NCI-H510A treated with DMSO at 0.1 percent for 48 hours (cell line): ENCODE measurements around the gene CSTF2T.
"Not testable (repeated sequence)": the region's sequence is repeated elsewhere in the genome, so short reads cannot be mapped to it uniquely, and the experiment has no call there.

ENCODE experiments used
- DNase-seq: peaks from one replicate; lab custom pipeline; 2025; lab: John Stamatoyannopoulos, UW

CSTF2T gene

DNA sequence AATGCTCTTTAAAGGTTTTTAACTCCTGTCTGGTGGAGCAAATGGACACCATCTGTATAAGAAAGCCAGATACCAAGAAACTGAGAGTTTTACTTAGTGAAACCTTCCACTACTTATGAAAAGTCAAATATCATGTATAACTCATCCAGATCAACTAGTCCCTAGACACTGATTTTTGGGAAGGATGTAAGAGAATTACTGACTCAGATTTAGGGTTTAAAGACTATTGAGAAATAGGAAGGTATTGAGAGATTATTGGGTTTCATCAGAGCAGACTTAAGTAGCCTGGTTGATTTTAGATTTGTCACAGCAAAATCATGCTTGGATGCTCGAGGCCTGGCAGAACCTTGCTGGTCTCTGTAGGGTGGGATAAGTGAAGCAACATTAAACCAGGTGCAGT is 3.1 kb downstream of the CSTF2T start:
- no peak for DNase-seq

DNA sequence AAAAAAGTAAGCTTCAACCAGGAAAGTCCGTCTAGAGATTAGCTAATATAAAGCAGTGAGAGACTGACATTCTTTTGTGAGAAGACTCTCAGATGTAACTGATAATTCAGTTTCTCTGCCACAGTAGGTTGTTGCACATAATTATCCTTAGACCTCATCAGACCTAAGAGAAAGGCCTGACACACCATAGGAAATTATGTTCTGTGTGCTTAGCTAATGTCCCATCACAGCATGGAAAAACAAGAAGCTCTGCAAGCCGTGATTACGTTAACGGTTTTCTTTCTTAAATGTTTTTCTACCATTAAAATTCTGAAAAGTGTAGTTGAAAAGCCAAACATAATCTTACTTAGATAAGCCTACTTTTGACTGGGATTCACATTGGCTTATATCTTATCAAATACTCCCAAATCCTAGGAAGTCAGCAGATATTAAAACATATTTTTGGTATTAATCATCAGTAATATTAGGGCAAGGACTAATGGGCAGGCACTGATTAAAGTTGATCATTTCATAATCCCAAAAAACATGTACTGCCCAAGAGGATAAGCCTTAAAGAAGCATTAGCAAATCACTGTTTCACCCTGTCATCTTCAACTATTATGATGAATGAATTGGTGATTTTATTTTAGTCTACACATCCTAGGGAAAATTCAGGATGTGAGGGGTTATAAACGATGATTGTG is 5.2 kb downstream of the CSTF2T start:
- no peak for DNase-seq

DNA sequence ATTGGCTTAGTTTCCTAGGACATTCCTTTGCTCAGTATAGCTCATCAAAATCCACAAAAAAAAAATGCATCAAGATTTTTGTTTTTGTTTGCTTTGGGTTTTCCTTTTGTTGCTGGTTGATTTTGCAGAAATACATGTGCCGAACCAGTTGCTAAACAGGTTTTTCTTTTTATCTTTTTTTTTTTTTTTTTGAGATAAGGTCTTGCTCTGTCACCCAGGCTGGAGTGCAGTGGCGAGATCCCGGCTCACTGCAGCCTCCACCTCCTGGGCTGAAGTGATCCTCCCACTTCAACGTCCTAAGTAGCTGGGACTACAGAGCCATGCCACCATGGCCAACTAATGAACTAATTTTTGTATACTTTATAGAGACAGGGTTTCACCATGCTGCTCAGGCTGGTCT is 8.3 kb downstream of the CSTF2T start:
- DNase-seq, result no peak

DNA sequence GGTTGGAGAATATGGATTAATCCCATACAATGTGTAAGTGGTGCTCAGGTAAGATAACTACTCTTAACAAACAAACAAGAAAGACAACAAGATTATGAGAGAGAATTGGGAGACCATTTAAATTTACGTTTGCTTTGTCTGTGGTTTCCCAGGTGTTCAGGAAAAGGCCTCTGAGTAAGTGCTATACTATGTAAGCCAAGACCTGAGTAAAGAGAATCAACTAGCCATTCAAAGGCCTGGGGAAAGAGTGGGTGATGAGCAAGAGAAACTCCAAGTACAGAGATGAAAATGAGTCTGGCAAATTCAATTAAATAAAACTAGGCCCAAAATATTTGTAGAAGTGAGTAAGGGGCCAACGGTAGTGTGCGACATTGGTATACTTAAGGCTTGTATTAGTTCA is 9.9 kb downstream of the CSTF2T start:
- no peak for DNase-seq

DNA sequence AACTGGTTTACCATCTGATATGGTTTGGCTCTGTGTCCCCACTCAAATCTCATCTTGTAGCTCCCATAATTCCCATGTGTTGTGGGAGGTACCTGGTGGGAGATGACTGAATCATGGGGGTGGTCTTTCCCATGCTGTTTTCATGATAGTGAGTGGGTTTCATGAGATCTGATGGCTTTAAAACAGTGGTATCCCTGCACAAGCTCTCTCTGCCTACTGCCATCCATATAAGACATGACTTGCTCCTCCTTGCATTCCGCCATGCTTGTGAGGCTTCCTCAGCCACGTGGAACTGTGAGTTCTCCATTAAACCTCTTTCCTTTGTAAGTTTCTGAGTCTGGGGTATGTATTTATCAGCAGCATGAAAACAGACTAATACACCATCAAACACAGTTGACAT is 10.6 kb downstream of the CSTF2T start:
- not testable (repeated sequence) for DNase-seq

DNA sequence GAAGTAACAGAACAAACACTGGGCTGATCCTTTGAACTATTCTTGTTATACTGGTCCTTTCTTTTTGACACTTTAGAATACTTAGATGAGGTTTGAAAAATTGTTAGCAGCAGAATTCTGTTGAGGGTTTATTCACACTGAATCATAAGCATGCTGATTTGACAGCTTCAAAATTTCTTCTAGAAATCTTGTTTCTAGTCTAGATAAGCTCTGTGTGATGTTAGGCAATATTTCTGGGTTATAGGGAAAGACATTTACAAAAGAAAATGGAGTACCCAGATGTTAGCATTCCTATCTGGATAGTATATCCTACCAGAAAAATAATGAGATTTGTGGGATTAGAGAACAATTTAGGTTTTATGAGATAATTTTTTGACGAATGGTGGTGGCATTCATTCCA is 12.1 kb downstream of the CSTF2T start:
- no peak for DNase-seq

DNA sequence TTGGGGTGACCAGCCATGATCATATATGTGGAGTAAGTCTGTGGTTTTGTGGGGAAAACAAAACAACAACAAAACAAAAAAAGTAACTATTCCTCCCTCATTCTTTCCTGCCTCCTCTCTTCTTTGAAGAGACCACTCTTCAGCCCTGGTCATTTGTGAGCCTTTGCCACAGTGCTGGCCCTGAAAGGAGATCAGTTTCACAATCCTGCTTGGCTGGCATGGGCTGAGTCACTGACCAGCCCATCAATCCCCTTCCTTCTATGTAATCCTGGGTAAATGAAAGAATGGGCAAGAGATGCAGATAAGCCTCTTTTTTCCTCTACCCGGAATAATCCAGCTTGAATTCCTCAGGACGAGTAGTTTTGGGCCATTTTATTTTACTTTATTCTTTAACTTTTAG is 13.6 kb downstream of the CSTF2T start:
- no peak for DNase-seq

DNA sequence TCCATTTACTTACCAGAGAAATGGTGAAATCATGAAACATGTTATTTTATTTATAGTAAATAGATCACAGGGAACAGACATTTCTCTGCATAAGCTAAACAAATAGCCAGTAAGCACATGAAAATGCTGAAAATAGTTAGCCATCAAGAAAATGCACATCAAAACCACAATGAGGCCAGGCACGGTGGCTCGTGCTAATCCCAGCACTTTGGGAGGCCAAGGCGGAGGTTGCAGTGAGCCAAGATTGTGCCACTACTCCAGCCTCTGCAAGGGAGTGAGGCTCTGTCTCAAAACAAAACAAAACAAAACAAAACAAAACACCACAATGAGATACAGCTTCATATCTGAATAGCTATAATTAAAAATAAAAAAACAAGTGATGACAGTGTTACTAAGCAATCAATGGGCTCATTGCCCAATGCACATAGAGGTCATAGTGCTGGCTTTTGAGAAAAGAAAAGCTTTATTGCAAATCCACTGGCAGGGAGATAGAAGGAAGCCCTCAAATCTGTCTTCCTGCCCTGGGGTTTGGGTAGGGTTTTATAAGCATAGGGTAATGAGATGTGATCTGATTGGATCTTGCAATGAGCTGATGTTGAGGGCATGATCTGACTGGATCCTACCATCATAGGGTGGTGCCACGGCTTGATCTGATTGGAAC is 16.2 kb downstream of the CSTF2T start:
- no peak for DNase-seq

DNA sequence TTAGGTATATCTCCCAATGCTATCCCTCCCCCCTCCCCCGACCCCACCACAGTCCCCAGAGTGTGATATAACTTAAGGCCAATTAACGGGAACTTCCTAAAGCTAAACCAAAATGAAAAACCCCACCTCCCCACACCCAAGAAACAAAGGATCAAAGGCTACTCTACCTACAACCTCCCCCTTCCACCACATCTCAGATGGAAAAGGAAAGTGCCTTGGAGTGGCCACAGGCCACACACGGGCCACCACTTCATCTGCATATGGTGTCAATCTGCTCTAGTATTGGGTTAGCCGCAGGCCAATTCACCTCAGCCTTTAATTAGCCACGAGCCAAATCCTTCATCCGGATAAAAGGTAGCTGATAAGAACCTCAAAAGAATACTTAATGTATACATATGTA is 19.6 kb downstream of the CSTF2T start:
- DNase-seq, result no peak

DNA sequence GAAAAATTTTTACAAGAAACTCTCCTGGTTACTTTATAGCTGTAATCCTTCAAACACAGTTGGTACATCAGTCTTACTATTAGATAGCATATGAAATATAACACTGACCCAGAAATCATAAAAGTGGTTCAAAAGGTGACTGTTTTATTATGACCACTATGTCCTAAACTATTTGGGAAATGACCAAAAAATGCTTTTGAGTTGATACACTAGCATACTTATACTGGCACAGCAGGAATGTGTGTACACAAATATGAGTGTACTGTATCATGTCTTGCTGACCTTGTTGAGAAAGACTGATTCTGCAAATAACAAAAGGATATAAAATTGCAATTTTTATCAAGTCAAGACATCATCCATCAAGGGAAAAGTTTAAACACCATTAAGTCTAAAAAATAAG is 24.3 kb downstream of the CSTF2T start:
- no peak for DNase-seq

DNA sequence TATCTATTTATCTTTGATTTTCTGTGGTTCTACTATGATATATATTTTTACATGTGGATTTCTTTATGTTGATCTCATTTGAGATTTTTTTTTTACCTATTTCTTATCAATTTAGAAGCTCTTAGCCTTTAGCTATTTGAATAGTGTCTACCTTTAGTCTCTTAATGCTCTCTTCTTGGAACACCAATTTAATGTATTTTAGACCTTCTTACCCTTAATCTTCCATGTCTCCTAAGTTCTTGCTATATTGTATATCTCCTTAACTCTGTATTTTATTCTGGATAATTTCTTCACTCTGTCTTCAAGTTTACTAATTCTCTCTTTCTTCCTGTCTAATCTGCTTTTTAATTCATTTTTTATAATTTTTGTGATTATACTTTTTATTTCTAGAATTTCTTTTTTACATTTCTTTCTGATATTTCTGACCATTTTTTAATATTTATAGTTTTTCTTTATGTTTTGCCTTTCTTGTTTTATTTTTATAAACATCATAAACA is 27.3 kb downstream of the CSTF2T start:
- DNase-seq, result no peak

DNA sequence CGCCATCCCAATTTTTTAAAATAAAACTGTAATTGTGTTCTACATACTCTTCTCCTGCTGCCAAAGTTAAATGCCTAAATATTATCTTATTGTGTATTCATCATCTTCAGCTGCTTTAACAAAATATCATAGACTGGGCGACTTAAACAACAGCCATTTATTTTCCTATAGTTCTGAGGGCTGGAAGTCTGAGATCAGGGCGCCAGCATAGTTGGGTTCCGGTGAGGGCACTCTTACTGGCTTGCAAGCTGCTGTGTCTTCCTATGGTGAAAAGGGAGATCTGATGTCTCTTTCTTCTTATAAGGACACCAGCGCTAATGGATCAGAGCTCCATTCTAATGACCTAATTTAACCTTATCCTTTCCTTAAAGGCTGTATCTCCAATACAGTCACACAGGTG is 30.4 kb downstream of the CSTF2T start:
- DNase-seq, result no peak

DNA sequence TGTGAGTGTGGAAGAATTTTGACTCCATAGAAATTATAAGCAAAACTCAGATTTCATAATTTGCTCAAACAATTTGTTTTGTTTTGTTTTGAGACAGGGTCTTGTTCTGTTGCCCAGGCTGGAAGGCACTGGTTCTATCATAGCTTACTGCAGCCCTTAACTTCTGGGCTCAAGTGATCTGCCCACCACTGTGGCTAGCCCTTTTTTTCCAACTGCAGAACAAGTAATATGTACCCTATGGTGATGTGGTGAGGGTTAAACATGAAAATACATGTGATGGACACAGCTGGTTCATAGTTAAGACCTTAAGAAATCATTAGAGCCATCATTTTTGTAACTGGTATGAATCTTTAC is 31.1 kb downstream of the CSTF2T start:
- no peak for DNase-seq

DNA sequence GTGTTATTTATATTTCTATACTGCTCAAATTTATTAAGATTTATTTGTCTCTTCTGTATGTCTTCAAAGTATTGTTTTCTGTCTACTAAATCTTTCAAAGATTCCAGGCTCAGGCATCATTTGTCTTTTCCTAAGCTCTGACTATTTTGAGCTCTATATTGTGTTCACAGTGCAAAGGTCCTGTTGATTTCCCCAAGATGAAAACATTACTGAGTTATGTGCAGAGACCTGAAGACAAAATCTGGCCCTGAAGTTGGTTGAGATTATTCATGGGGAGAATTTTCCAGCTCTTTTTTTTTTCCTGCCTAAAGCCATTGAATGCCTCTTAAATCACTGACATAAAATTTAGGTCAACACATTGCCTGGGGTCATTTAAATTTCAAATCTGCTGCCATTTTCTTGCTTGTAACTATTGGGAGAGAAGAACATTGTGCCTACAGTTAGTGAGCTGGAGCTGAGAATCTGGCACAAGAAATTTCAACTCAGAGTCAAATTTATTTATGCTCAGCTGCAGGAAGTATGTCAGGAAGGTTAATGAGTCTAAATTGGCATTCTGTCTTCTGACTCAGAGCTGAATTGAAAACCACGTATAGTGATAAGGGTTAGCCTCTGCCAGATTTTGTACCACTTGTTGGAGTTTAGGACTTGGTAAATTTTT is 31.6 kb downstream of the CSTF2T start:
- no peak for DNase-seq

DNA sequence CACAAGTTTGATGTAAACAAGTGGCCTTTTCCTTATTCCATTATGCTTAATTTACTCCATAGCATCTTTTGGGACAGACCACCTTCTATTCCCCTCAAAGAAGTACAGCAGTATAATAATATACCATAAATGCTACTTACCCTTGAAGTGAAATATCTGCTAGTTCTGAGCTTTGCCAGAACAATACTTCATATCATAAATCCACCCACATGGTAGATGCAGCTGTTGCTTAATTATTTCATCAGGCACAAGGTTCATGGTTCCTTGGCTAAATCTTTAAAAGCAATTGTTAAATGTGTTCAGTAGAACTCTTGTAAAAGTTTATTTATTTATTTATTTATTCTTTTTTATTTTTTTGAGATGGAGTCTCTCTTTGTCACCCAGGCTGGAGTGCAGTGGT is 32.9 kb downstream of the CSTF2T start:
- DNase-seq, result no peak

DNA sequence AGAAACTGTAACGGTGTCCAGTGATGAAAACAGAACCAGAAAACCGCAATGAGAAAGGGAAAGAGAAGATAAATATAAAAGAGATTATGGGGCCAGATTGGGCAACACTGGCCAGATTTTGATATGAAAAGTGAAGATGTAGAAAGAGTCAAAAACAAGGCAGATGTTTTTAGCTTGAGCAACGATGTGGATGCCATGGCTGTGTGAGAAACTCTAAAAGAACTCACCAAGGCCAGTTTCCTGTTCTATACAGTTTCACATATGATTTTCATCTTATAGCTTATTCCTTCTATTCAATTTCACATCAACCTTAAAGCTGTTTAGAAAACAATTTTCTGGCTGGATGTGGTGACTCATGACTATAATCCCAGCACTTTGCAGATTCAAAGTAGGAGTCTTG is 36.3 kb downstream of the CSTF2T start:
- DNase-seq, result no peak

DNA sequence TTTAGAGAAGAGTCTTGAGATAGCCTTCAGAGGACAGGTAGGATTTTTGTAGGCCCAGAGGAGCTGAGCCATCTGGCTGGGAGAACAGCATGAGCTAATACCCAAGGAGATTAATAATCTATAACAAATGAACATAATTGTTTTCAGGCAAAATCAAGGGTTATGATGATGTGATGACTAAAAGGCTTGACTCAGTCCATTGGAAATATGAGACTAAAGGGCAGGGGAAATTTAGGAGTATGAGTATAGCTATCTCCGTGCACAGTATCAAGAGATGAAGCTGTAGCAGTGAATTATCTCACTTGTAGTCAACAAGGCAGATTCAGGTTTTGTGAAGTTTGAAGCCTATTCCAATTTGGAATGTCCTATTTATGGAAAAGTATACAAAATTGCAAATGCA is 40.1 kb downstream of the CSTF2T start:
- no peak for DNase-seq

DNA sequence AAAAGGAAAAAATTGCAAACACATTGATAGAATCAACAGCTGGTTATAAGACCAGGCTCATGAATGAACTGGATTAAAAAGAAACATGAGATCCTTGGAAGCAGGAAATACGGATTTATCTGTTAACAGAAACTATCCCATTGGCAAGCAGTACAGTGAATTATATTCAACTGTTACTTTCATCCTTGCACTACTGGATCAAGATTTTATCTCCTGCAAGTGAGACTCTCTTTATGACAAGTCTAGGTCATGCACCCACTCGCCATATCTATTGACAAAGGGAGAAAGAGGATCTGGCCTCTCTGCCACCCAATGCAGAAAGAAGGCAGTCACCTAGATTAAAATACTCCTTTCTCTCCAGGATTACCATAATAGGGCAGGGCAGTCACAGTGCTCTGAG is 41.4 kb downstream of the CSTF2T start:
- DNase-seq, result no peak

DNA sequence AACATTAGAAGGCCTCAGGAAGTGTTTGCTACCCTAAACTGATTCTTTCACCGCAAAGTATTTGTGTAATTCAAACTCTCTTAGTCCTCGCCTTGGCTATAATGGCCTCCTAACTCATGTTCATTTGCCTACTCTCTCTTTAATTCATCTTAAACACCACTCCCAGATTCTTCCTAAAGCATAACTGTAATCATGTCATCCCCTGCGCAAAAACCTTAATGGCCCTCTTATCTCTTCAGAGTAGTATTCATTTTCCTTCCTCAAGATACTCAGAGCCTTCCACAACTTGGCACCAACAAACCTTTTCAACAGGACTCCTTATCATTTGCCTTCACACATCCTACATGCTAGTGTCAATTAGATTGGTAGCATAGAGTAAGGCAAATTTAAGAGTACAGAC is 42.9 kb downstream of the CSTF2T start:
- no peak for DNase-seq

DNA sequence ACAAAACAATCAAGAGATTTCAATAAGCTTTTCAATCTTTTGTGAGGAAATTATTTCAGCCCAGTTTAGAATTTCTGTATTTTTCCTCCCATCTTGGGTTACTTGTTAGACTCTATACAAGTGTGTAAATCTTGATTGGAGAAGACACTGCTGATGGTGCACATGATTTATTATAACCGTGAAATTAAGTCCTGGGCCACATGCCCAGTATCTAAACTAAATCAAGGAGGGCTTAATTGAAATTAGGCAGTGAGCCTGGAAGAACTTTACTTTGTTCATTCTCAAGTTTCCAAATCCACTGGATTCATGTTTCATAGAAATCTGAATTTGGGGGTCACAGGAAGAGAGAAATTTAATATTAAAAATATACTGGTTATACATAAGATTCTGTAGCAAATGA is 44.5 kb downstream of the CSTF2T start:
- DNase-seq, result no peak

DNA sequence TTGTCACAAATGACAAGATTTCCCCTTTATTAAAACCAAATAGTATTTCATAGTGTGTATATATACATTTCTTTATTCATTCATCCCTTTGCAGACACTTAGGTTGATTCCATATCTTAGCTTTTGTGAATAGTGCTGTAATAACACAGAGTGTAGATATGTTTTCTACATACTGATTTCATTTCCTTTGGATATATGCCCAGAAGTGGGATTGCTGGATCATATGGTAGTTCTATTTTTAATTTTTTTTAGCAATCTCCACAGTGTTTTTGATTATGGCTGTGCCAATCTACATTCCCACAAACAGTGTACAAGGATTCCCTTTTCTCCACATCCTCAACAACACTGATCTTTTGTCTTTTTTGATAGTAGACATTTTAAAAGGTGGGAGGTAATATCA is 46.4 kb downstream of the CSTF2T start:
- no peak for DNase-seq

DNA sequence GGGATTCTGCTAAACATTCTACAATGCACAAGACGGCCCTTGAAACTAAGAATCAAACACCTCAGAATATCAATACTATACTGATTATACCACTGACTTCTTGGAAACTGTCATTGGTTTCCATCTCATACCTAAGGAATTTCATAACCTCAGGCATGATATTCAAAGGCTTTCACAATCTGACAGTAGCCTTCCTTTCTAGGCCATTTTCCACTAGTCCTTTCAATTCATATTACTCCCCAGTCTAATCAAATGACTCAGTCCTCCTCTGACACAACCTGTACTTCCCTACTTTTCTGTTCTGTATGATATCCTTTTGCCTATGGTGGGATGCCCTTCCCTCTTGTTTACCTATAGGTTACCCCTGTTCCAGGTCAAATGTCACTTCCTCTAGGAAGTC is 48.3 kb downstream of the CSTF2T start:
- no peak for DNase-seq

DNA sequence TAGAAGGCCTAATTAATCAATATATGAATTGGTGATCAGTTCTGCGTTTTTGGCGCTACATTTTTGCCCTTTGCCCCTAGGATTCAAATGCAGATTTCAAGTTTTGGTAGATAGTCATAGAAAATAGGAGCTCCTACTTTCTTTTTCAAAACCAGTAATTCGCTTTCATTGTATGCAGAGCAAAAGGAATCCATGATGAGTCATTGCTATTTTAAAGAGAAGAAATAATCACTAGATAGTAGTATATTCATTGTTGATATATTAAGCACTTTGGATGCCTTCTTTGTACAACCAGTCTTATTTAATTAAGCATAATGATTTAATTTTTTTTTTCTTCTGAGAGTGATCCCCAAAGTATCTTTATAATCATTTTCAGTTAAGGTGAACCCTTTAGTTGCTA is 50.3 kb downstream of the CSTF2T start:
- DNase-seq, result no peak
